ENCODE measurements around the gene PRAMEF17. TPM values are rescaled to one million over a fixed set of nuclear protein-coding genes. Genes with fewer than 3 reads are reported as not detected.
A peak's percentile ranks its signal among the peaks of the same experiment; 100 is the strongest.
"Not testable (repeated sequence)": the region's sequence is repeated elsewhere in the genome, so short reads cannot be mapped to it uniquely, and the experiment has no call there.

Gene PRAMEF17, protein sequence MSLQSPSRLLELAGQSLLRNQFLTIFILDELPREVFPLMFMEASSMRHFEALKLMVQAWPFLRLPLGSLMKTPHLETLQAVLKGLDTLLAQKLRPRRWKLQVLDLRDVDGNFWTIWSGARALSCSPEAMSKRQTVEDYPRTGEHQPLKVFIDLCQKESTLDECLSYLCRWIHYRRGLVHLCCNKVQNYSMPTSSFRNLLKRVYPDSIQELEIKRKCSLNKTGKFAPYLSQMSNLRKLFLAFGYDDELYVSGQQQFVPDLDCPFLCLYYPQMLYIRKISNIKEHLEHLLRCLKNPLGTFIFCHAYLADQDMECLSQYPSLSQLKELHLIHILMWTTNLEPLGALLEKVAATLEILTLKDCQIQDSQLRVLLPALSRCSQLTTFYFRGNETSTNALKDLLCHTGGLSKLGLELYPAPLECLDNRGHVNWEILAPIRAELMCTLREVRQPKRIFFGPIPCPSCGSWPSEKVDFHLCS
- not detected for polyA plus RNA-seq

DNA sequence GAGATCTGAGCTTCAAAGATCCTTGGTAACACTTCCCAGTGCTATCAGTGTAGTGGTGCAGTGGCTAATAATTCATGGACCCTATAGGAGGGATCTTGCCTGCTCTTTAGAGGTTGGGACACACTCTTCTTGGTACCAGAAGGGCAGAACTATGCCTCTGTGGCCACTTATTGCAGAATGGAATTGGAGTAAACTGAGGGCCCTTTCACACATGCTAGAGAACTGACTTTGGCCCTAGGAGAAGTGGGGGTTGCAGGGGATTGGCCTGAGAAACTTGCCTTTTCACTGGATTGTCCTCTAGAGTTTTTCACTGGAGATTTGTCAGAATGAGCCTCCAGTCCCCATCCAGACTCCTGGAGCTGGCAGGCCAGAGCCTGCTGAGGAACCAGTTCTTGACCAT is at the start of gene PRAMEF17:
TSS of gene PRAMEF17 (plus strand) at position 301 of the 400 bp plus-strand sequence. CDS start at position 327, 26 bp downstream.
- not testable (repeated sequence) for H3K9me3 Mint-ChIP-seq, H3K4me3 Mint-ChIP-seq, H3K4me1 Mint-ChIP-seq, H3K36me3 Mint-ChIP-seq, H3K27me3 Mint-ChIP-seq, H3K27ac Mint-ChIP-seq

DNA sequence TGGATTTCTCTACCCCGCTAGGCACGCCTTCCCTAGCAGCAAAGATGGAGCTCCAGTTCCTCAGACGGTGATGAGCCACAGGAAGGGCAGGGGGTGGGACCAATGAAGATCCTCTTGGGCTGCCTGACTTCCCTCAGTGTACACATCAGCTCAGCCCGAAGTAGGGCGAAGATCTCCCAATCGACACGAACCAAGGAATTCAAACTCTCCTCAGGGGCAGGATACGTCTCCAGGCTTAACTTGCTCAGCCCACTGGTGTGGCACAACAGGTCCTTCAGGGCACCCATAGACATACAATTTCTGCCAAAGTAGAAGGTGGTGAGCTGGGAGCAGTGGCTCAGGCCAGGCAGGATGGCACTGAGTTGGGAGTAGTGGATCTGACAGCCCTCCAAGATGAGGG is 46.9 kb upstream of the PRAMEF17 start:
- not testable (repeated sequence) for H3K27ac Mint-ChIP-seq, H3K27me3 Mint-ChIP-seq, H3K9me3 Mint-ChIP-seq, H3K4me1 Mint-ChIP-seq, H3K36me3 Mint-ChIP-seq, H3K4me3 Mint-ChIP-seq

DNA sequence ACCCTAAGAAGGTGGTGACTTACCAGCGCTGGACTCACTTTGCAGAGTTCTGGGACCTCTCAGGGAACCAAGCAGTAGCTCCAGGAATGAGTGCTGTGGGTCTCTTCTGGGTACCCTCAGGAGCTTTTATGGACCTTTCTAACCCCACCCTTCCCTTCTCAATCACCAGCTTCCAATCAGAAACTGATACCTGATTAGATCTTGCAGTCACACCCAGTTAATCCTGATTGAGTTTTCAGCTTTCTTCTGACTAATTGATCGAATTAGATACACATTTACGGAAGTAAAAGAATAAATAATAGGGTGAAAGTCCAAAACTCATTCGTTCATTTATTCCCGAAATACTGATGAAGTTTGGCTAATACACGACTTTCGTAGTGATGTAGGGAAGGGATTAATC is 42.4 kb upstream of the PRAMEF17 start, which contains the start of gene PRAMEF14:
TSS of gene PRAMEF14 (minus strand) at position 101 of the 400 bp plus-strand sequence. CDS start 1,820 bp downstream, outside the sequence.
- H3K9me3 Mint-ChIP-seq, H3K27ac Mint-ChIP-seq, H3K4me3 Mint-ChIP-seq, H3K36me3 Mint-ChIP-seq, H3K4me1 Mint-ChIP-seq, H3K27me3 Mint-ChIP-seq: not testable (repeated sequence)

DNA sequence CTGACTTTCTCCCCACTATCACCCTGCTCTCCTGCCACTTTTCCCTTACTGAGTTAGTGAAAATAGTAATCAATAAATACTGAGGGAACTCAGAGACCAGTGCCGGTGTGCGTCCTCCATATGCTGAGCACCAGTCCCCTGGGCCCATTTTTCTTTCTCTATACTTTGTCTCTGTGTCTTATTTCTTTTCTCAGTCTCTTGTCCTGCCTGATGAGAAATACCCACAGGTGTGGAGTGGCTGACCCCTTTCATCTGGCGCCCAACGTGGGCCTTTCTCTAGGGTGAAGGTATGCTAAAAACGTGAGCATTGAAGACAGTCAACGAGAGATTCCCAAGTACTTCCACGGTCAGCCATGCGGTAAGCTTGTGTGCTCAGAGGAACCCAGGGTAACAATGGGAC is 36.0 kb upstream of the PRAMEF17 start:
- not testable (repeated sequence) for H3K36me3 Mint-ChIP-seq, H3K27me3 Mint-ChIP-seq, H3K4me1 Mint-ChIP-seq, H3K9me3 Mint-ChIP-seq, H3K27ac Mint-ChIP-seq
- peak overlapping the region in 1 of 4 donors; percentile 9 for H3K4me3 Mint-ChIP-seq

DNA sequence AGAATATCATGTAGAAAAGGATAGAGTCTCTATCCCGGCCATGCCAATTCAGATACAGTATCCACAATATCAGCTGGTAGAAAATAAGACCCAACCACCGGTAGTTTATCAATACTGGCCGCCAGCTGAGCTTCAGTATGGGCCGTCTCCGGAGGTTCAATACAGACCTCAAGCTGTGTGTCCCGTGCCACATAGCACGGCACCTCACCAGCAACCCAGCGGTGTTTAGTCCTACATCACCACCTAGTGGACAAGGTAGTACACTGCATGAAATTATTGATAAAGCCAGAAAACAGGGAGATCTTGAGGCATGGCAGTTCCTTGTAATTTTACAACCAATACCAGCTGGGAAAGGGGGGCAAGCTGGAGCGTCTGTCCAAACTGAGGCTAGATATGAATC is 35.0 kb upstream of the PRAMEF17 start:
- not testable (repeated sequence) for H3K27me3 Mint-ChIP-seq, H3K4me3 Mint-ChIP-seq, H3K27ac Mint-ChIP-seq, H3K4me1 Mint-ChIP-seq, H3K36me3 Mint-ChIP-seq, H3K9me3 Mint-ChIP-seq

DNA sequence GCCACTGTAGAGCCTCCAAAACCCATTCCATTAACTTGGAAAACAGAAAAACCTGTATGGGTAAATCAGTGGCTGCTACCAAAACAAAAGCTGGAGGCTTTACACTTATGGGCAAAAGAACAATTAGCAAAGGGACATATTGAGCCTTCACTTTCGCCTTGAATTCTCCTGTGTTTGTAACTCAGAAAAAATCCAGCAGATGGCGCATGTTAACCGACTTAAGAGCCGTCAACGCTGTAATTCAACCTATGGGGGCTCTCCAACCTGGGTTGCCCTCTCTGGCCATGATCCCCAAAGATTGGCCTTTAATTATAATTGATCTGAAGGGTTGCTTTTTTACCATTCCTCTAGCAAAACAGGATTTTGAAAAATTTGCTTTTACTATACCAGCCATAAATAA is 32.7 kb upstream of the PRAMEF17 start:
- not testable (repeated sequence) for H3K27ac Mint-ChIP-seq, H3K4me1 Mint-ChIP-seq, H3K4me3 Mint-ChIP-seq, H3K36me3 Mint-ChIP-seq, H3K9me3 Mint-ChIP-seq, H3K27me3 Mint-ChIP-seq

DNA sequence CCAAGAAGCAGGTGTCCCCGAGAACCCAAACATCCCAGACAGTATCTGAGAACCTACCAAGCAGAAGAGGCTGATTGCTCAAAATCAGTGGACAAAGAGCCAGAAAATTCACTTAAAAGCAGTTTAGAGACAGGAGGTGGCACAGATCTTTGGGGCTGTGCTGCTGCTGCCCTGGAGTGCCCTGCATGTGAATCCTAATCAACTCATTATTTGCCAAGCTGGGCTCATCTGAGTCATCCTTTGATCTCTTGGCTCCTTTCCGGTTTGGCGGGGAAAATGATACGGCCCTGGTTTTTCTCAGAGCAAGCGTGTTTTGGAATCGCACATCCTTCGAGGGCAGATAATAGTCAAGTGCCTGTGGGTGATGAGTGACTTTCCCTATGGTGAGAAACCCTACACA is 27.1 kb upstream of the PRAMEF17 start:
- not testable (repeated sequence) for H3K27ac Mint-ChIP-seq, H3K27me3 Mint-ChIP-seq, H3K9me3 Mint-ChIP-seq, H3K4me3 Mint-ChIP-seq, H3K36me3 Mint-ChIP-seq, H3K4me1 Mint-ChIP-seq

DNA sequence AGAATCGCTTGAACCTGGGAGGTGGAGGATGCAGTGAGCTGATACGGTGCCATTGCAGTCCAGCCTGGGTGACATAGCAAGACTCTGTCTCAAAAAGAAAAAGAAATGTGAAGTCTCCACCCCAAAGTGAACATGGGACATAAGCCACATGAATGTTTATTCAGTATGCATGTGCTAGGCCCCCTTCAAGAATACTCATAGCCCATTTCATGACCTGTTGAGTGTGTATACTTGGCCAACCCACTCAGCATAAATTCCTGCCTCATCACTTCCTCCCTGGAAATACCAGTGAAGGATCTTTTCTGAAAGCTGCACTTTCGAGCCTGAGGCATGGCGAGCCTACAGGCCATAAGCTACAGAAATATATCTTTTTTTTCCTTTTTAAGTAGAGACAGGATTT is 24.5 kb upstream of the PRAMEF17 start:
- H3K27me3 Mint-ChIP-seq, H3K4me1 Mint-ChIP-seq, H3K36me3 Mint-ChIP-seq, H3K9me3 Mint-ChIP-seq, H3K4me3 Mint-ChIP-seq, H3K27ac Mint-ChIP-seq: not testable (repeated sequence)

DNA sequence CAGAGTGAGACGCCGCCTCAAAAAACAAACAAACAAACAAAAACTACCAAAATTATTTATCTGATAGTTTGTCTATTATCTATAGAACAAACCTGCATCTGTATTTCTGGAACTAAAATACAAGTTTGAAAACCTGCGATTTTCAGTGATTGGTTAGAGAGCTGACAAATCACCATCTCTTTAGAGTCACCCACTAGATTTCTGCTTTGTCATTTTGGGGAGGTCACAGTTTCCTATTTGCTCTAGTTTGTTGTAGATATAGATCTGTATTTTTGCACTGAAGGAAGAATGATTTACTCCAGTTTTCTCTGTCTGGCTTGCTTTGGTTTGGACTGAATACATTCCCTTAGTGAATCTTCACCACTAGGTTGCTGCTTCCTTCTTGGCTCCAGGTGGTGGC is 22.9 kb upstream of the PRAMEF17 start:
- not testable (repeated sequence) for H3K27me3 Mint-ChIP-seq, H3K4me1 Mint-ChIP-seq, H3K9me3 Mint-ChIP-seq, H3K36me3 Mint-ChIP-seq, H3K27ac Mint-ChIP-seq, H3K4me3 Mint-ChIP-seq

DNA sequence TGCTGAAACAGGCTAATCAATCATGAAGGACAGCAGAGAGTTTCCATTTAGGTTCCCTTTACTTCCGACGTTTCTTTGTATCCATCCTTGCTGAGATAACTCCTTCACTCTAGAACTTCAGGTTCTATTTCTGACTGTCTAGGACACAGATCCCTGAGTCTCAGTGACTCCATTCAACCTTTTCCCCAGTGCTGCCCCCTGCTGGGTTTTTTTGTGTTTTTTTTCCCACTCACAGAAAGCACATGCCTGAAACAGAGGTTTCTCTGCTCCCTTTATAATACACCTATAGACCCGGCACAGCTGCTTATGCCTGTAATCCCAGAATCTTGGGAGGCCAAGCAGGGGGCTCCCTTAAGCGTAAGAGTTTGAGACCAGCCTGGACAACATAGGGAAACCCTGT is 20.9 kb upstream of the PRAMEF17 start:
- H3K9me3 Mint-ChIP-seq, H3K4me1 Mint-ChIP-seq, H3K27me3 Mint-ChIP-seq, H3K4me3 Mint-ChIP-seq, H3K27ac Mint-ChIP-seq, H3K36me3 Mint-ChIP-seq: not testable (repeated sequence)

DNA sequence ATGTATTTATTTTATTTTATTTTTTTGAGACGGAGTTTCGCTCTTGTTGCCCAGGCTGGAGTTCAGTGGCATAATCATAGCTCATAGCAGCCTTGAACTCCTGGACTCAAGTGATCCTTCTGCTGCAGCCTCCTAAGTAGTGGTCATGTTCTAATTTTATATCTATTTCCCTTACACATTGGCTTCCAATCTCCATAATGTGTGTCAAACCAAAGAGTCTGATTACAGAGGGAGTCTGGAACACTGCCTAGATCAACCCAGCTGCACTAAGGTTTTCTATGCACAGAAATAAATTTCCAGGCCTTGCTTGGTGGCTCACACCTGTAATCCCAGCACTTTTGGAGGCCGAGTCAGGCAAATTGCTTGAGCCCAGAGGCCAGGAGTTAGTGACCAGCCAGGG is 10.4 kb upstream of the PRAMEF17 start:
- not testable (repeated sequence) for H3K4me1 Mint-ChIP-seq, H3K27me3 Mint-ChIP-seq, H3K9me3 Mint-ChIP-seq, H3K36me3 Mint-ChIP-seq, H3K4me3 Mint-ChIP-seq, H3K27ac Mint-ChIP-seq

DNA sequence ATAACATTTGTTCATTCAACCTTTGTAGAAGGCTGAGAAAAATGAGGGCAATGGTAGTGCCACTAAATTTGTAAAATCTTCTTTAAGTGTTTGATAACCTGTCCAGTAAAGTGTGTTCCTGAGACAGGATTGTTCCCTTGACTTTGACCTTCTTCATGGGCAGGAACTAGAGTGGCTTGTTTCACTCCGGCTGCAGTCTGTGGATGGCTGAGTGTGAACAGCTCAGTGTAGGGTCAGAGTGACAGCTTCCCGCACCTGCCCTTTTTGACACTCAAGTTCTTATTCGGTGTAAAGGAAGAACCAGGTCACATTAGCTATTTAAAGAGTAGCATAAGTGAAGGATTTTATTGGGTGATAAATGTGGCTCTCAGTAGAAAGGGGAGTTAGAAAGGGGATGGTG is 9.1 kb upstream of the PRAMEF17 start:
- H3K4me1 Mint-ChIP-seq, H3K9me3 Mint-ChIP-seq, H3K36me3 Mint-ChIP-seq, H3K4me3 Mint-ChIP-seq, H3K27ac Mint-ChIP-seq, H3K27me3 Mint-ChIP-seq: not testable (repeated sequence)

DNA sequence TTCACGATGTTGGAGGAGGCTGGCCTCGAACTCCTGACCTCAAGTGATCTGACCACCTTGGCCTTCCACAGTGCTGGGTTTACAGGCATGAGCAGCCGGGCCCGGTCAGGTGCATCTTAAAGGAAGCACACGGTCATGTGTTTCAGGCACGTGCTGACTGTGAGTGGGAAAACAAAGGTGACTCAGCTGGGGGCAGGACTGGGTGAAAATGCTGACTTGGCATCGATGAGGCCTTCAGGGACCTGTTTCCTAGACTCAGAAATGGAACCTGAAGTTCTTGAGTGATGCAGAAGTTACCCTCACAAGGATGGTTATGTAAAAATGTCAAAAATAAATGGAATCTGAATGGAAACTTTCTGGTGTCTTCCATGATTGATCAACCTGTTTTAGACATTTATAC is 3.6 kb downstream of the PRAMEF17 start:
- H3K9me3 Mint-ChIP-seq, H3K4me3 Mint-ChIP-seq, H3K36me3 Mint-ChIP-seq, H3K27me3 Mint-ChIP-seq, H3K4me1 Mint-ChIP-seq, H3K27ac Mint-ChIP-seq: not testable (repeated sequence)

DNA sequence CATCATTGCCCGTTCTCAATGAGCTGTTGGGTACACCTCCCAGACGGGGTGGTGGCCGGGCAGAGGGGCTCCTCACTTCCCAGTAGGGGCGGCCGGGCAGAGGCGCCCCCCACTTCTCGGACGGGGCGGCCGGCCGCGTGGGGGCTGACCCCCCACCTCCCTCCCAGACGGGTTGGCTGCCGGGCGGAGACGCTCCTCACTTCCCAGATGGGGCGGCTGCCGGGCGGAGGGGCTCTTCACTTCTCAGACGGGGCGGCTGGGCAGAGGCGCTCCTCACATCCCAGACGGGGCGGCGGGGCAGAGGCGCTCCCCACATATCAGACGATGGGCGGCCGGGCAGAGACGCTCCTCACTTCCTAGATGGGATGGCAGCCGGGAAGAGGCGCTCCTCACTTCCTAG is 5.3 kb downstream of the PRAMEF17 start:
- H3K27me3 Mint-ChIP-seq, H3K36me3 Mint-ChIP-seq, H3K4me3 Mint-ChIP-seq, H3K4me1 Mint-ChIP-seq, H3K27ac Mint-ChIP-seq, H3K9me3 Mint-ChIP-seq: not testable (repeated sequence)

DNA sequence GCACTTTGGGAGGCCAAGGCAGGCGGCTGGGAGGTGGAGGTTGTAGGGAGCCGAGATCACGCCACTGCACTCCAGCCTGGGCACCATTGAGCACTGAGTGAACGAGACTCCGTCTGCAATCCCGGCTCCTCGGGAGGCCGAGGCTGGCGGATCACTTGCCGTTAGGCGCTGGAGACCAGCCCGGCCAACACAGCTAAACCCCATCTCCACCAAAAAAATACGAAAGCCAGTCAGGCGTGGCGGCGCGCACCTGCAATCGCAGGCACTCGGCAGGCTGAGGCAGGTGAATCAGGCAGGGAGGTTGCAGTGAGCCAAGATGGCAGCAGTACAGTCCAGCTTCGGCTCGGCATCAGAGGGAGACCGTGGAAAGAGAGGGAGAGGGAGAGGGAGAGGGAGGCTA is 5.9 kb downstream of the PRAMEF17 start:
- H3K36me3 Mint-ChIP-seq, H3K4me1 Mint-ChIP-seq, H3K4me3 Mint-ChIP-seq, H3K27ac Mint-ChIP-seq, H3K9me3 Mint-ChIP-seq, H3K27me3 Mint-ChIP-seq: not testable (repeated sequence)

DNA sequence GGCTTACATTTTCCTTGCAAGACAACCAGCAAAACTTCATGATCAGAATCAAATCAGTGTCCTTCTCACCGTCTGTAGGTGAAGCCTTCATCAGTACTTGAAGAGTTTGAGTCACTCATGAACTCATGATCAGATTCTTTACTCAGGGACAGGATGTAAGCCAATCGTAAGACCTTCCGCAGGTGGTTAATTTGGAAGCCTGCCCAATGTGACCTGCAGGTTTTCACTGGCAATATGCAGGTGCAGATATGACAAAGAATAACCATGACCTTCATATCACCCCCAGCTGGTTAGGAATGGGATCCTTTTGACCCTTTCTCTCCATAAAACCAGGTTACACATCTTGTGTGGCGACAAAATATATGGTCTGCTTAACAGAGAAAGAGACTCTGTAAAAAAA is 18.4 kb downstream of the PRAMEF17 start:
- no peaks in the 10 kb centered on the region for H3K27me3 Mint-ChIP-seq
- no peak overlapping the region for H3K27ac Mint-ChIP-seq
- peaks cover 1 to 4% (median 3%) of the 10 kb centered on the region in 3 donors for H3K9me3 Mint-ChIP-seq
- no peak overlapping the region for H3K4me3 Mint-ChIP-seq
- no peaks in the 10 kb centered on the region for H3K36me3 Mint-ChIP-seq
- H3K4me1 Mint-ChIP-seq, result no peaks in the 10 kb centered on the region

DNA sequence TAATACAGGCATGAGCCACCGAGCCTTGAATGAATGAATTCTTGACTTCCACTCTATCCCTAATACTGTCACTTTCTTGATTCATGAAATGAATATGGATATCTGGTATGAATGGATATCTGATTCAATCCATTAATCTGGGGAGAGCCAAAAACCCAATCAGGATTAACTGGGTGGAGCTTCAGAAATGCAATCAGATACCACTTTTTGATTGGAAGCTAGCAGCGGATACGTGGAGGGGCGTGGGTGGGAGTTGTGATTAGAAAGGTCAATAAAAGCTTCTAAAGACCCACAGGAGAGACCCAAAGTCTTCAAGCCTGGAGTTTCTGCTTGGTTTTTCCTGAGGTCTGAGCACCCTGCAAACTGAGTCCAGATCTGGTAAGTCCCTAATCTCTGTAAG is 20.7 kb downstream of the PRAMEF17 start, which contains the start of gene PRAMEF20:
TSS of gene PRAMEF20 (plus strand) at position 301 of the 400 bp plus-strand sequence. CDS start 5,905 bp downstream, outside the sequence.
- not testable (repeated sequence) for H3K9me3 Mint-ChIP-seq, H3K27me3 Mint-ChIP-seq, H3K36me3 Mint-ChIP-seq, H3K4me1 Mint-ChIP-seq, H3K27ac Mint-ChIP-seq
- H3K4me3 Mint-ChIP-seq, result peak within 1 kb of the TSS in 1 of 4 donors; percentile 52

Data from IgD-negative memory B cell (primary cell).